ENCODE measurements around the gene MRTFA. TPM values are rescaled to one million over a fixed set of nuclear protein-coding genes. Genes with fewer than 3 reads are reported as not detected.
"Not testable (repeated sequence)": the region's sequence is repeated elsewhere in the genome, so short reads cannot be mapped to it uniquely, and the experiment has no call there.

MRTFA gene
- total RNA-seq, 4 donors from 2014 or later, result 24.5 to 56.3 (median 40.9) TPM

- Histone ChIP-seq H3K4me3 (no peak overlapping the region), H3K9me3 (no peaks in the 10 kb centered on the region), H3K4me1 (peaks cover 9 to 57% (median 23%) of the 10 kb centered on the region in 3 donors), H3K27ac (peak overlapping the region in 1 of 4 donors; percentile 56), H3K36me3 (no peaks in the 10 kb centered on the region), H3K27me3 (no peaks in the 10 kb centered on the region)
- TF ChIP-seq POLR2A (IDR thresholded peaks at IDR 0.05) (no peak), CTCF (IDR thresholded peaks at IDR 0.05) (no peak)
- intact Hi-C loops (cut with DNase I), result no loop called here
- DNase-seq, result no peak
- 87 to 97% methylated on average over 2 of the region's 2 CpGs for WGBS, 2 donors
Measured at GRCh38 chr22:40626851-40627250, 9.7 kb downstream of the MRTFA start.

- H3K36me3 ChIP-seq; H3K27me3 ChIP-seq; H3K4me3 ChIP-seq; intact Hi-C loops (cut with DNase I); H3K9me3 ChIP-seq; DNase-seq; H3K27ac ChIP-seq: not testable (repeated sequence)
- WGBS, 2 donors, result 89 to 92% methylated on average over 3 of the region's 3 CpGs
- H3K4me1 ChIP-seq, result peaks cover 9 to 56% (median 23%) of the 10 kb centered on the region in 3 donors
Measured at GRCh38 chr22:40625794-40626193, 10.7 kb downstream of the MRTFA start.

- H3K27ac ChIP-seq; intact Hi-C loops (cut with DNase I); H3K4me3 ChIP-seq; DNase-seq; H3K36me3 ChIP-seq; H3K9me3 ChIP-seq; H3K27me3 ChIP-seq: not testable (repeated sequence)
- WGBS, 2 donors, result 89 to 97% methylated on average over 3 of the region's 3 CpGs
- H3K4me1 ChIP-seq, result peaks cover 9 to 51% (median 23%) of the 10 kb centered on the region in 3 donors
Measured at GRCh38 chr22:40625281-40625680, 11.2 kb downstream of the MRTFA start.

- DNase-seq, result no peak
- TF ChIP-seq CTCF (IDR thresholded peaks at IDR 0.05) (no peak), POLR2A (IDR thresholded peaks at IDR 0.05) (no peak)
- Histone ChIP-seq H3K27ac (no peak overlapping the region), H3K27me3 (no peaks in the 10 kb centered on the region), H3K4me1 (peaks cover 9 to 46% (median 23%) of the 10 kb centered on the region in 3 donors), H3K4me3 (no peak overlapping the region), H3K9me3 (peaks cover 0 to 6% (median 0%) of the 10 kb centered on the region in 3 donors), H3K36me3 (no peaks in the 10 kb centered on the region)
- 47 to 85% methylated on average over 1 of the region's 1 CpG for WGBS, 2 donors
- intact Hi-C loops (cut with DNase I), result no loop called here
Measured at GRCh38 chr22:40624770-40625169, 11.7 kb downstream of the MRTFA start.

GRCh38 chr22:40621309-40622151 lies 15.0 kb downstream of the MRTFA start:
- TF ChIP-seq POLR2A (IDR thresholded peaks at IDR 0.05) (no peak), CTCF (IDR thresholded peaks at IDR 0.05) (no peak)
- Histone ChIP-seq H3K4me3 (no peak overlapping the region), H3K9me3 (peaks cover 0 to 6% (median 0%) of the 10 kb centered on the region in 3 donors), H3K27ac (no peak overlapping the region), H3K27me3 (no peaks in the 10 kb centered on the region), H3K36me3 (peaks cover 0 to 4% (median 0%) of the 10 kb centered on the region in 3 donors), H3K4me1 (peaks cover 0 to 16% (median 5%) of the 10 kb centered on the region in 3 donors)
- DNase-seq, result no peak
- intact Hi-C loops (cut with DNase I), result no loop called here
- 77 to 82% methylated on average over 9 of the region's 9 CpGs for WGBS, 2 donors

- intact Hi-C loops (cut with DNase I), result no loop called here
- Histone ChIP-seq H3K27ac (no peak overlapping the region), H3K4me3 (no peak overlapping the region), H3K27me3 (no peaks in the 10 kb centered on the region), H3K36me3 (peaks cover 0 to 4% (median 0%) of the 10 kb centered on the region in 3 donors), H3K4me1 (peaks cover 0 to 13% (median 5%) of the 10 kb centered on the region in 3 donors), H3K9me3 (peaks cover 0 to 6% (median 0%) of the 10 kb centered on the region in 3 donors)
- no peak for DNase-seq
- TF ChIP-seq CTCF (IDR thresholded peaks at IDR 0.05), result no peak
- TF ChIP-seq POLR2A (IDR thresholded peaks at IDR 0.05), result no peak
- 76 to 81% methylated on average over 1 of the region's 1 CpG for WGBS, 2 donors
Measured at GRCh38 chr22:40620464-40621046, 16.0 kb downstream of the MRTFA start.

All from esophagus squamous epithelium (tissue), 5 donors.